ENCODE data around the gene TTLL8.

TTLL8 gene

DNA sequence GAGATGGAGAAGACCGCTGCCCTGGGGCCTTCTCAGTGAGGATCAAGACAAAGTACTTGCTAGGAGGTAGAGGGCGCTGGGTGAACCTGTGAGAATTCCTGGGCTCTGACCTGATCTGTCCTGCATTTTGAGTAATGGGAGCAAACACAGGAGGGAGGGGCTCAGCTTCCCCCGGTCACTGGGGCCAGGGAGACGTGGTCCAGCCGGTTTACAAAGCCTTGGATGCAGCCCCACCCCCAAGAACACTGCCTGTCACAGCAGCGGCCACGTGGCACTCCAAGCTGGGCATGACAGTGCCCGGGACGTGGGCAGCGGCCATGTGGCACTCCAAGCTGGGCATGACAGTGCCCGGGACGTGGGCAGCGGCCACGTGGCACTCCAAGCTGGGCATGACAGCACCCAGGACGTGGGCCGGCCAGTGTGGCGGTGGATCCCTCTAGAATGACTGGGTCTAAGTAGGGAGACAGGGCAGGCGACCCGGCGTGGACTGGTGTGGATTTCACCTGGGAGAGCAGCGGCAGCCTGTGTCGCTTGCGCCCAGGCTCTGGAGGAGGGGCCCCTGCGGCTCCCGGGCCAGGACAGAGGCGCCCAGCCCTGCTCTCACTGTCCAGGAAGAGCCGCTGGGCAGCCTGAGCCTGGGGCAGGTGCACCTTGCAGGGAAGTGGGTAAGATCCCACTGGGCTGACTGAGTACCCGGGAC lies 2.5 kb upstream of the TTLL8 start:
- no peak for DNase-seq

DNA sequence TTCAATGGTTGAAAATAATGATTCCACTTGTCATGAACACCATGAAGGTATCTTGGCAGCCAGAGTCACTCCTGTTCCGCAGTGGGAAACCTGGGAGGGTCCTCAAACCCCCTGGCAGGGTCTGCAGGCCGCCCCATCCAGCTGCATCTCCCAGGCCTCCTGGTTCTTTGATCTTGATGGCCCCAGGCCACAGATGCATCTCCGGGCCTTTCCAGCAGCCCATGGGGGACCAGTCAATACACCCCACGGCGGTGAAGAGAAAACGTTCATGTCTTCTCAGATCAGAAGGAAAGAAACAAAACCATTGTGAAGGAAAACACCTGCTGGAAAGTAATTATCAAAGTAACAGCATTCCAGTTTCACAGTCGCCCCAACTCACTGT lies 1.8 kb upstream of the TTLL8 start:
- DNase-seq = no peak

DNA sequence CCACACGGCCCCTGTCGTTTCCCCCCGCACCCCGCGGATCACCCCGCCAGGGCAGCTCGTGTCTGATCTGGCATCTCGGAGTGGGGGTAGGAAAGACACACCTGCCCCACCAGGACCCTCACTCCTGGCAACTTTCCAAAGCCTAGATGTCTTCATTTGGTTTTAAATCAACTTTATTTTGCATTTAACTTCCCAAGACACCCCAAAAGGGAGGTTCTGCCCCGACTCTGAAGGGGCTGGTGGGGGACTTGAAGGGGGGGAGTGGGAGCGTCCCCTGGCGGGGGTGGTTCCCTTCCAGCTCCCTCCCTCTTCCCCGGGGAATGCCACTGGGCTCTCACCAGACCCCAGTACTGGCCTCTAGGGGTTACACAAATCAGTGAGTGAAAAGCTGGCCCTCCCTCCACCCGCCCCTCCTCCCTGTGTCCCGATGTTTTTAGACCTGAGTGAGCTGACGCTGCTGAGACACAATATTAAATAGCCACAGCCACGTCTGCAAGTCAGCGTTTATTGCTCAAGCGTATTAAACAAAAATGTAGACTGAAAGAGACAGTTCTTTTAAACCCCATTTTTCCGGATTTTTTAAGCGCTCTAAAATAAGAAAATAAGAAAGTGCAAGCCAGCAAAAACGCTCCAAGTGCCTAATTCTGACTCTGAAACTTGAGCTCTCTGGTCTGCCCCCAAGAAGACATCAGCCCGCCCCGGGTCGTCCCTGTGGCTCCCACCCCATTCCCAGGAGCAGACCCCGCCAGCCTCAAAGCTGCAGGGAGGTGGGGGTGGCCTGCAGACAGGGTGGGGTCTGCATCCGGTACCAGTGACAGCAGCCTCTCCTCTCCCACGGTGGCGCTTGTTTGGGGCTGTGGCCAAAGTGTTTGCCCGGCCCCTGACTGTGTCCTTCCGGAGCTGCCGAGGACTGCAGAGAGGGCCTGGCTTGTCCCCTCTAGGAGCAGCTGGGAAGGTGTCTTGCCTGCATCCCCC lies 1.1 kb upstream of the TTLL8 start:
- peak in 1 of 2 experiments; percentile 7 for DNase-seq

DNA sequence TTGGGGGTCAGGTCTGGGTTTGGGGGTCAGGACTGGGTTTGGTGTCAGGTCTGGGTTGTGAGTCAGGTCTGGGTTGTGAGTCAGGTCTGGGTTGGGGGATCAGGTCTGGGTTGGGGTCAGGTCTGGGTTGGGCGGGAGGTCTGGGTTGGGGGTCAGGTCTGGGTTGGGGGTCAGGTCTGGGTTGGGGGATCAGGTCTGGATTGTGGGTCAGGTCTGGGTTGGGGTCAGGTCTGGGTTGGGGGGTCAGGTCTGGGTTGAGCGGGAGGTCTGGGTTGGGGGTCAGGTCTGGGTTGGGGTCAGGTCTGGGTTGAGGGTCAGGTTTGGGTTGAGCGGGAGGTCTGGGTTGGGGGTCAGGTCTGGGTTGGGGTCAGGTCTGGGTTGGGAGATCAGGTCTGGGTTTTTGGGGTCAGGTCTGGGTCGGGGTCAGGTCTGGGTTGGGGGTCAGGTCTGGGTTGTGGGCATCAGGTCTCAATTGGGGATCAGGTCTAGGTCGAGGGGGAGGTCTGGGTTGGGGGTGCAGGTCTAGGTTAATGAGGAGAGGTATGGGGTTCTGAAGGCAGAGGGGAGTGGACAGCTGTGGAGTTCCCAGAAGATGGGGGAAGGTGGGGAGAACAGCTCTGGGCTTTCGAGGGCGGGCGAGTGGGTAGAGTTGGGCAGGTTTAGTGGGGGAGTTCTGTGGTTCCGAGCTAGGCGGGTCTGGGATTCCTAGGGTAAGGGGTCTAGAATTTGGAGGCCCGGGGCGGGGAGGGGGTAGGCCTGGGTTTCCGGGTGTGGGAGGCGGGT lies 629 bp downstream of the TTLL8 start:
- DNase-seq = no peak

DNA sequence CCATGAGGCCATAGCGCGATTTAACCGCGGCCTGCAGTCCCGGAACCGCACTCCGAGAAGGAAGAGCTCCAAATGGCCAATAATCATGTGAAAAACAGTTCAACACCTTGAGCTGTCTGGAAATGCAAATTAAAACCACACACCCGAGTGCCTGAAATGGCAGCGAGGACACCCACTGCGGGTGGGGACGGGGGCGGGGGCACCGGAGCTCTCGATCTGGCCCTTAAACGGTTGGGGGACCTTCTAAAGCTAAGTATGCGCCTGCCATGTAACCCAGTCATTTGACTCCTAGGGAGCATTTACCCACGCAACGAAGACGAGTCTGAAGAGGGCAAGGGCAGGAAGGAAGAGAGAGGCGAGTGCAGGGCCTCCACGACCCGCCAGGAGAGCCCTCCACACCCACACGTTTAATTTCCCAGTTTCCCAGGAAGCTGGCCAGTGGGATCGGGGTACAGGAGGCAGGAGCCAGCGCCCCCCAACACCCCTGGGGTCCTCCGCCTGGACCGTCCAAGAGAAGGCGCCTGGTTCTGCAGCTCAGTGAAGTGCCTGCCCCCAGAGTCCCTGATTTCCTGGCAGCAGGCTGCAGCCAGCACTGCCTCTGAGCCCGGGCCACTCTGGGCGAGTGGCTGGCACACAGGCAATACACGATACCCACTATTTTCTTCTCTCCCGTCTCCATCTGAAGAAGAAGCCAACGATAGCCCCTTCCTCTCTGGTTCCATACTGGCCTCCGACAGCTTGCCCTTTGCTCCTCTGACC lies 1.7 kb downstream of the TTLL8 start:
- DNase-seq = no peak

DNA sequence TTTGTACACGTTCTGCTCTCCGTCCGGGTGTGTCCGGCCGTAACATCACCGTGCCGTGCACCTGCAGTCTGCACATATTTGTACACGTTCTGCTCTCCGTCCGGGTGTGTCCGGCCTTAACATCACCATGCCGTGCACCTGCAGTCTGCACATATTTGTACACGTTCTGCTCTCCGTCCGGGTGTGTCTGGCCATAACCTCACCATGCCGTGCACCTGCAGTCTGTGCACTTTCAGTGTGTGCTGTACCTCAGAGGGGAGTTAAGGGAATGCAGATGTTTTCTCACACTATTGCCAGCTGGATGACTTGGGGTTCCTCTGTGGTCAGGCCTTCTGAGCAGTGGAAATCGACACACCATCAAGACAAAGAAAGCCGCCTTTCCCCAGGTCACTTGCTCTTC lies 4.2 kb downstream of the TTLL8 start:
- no peak for DNase-seq

DNA sequence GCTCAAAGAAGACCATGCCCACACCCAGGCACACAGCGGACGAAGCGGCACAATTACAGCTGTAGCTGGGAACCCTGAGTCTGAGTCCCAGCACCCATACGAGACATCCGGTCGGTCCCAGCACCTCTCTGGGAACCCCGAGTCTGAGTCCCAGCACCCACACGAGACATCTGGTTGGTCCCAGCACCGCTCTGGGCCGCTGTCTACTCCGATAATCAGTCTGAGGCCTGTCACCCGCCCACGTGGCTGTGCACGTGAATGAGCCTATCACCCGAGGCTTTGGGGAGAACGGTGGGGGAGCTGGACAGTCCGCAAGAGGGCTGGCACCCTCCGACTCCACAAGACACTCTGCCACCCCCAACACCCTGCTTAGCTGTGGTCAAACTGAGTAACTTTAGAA lies 6.2 kb downstream of the TTLL8 start:
- no peak for DNase-seq

DNA sequence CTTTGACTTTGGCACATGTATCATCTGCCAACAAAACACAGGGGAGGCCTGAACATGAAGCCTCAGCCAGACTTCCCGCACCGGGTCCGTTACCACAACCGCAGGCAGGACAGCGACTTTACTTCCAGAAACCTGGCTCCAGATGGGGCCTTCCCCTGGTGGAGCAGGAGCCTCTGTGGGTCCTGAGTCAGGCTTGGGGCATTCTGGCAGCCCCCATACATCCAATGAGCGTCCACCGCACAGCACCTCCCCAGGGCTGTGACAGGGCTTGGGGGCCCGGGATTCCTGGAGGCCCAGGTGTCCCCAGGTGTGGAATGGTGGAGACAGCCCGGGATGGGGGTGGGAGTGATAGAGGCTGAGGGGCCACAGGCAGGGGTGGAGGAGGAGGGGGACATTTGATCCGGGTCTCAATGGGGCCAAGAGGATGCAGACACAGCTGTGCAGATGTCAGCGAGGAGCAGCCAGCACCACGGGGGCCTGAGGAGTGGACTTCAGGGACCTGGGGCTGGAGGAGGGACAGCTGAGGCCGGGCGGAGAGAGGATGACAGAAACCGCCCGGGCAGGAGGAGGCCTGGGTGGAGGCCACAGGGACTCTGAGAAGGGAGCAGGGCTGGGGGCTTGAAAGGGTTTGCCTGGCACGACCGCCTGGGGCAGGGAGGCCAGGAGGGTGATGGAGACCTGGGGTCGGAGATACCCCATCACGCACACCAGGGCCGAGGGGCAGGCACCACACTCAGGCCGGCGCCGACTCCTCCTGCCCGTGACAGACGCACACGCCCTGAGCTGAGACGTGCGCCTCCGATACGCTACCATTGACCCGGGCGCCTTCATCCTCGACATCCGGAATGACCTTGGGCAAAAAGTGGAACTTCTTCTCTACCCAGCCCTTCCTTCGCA lies 8.6 kb downstream of the TTLL8 start:
- no peak for DNase-seq

DNA sequence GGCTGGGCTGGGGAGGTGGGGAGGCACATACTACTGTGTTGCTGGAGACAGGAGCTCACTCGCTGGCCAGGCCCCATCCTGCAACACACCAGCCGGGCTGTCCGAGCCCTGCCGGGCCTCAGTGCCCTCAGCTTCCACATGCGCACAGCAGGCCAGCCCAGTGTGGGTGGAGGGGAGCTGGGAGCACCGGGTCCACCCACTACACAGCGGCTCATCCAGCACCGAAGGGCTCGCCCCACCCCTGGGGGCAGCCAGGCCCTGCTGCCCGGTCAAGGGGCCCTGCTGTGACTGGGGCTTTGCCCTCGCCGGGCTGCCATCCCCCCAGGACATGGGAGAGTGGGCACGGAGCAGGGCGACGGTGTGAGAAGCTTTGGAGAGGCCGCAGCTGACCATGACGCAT lies 9.3 kb downstream of the TTLL8 start:
- DNase-seq = no peak

DNA sequence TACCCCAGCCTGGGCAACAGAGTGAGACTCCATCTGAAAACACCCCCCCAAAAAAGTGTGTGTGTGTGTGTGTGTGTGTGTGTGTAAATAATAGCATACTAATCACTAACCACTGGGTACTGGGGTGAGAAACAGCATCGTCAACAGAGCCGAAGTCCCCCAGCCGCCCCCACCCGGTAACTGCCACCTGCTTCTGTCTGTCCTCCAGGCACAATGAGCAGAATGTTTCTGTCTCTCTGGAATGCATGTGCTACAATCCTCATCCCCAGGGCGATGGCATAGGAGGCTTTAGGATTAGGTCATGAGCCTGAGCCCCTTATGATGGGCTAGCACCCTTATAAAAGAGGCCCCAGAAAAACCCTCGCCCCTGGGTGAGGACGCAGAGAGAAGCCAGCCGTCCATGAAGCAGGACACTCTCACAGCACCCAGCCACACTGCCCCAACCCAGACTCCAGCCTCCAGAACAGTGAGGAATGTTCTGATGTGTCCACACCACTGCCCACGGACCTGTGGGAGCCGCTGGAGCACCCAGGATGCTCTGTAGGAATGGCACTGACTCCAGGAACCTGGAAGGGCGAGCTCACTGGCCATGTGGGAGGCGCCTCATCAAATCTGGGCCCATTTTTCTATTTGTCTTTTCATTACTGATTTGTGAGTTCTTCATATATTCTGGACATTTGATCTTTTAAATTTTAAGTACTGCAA lies 9.9 kb downstream of the TTLL8 start:
- DNase-seq = no peak

DNA sequence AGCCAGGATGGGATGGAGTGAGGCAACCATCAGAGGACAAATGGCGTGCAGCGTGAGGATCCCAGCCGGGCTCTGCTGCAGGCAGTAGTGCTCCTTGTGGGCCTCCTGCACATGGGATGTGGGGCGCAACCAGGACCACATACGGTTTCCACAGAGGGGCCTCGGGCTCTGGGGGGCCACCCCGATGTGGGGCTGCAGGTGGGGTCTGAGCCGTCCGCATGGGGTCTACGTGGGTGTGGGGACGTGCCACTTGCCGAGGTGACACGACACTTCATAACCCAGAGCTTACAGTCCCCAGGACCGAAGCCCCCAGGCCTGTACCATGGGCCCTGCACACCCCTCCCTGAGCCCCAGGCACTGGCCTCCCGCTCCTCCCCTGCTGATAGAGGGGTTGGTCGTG lies 10.8 kb downstream of the TTLL8 start:
- no peak for DNase-seq

DNA sequence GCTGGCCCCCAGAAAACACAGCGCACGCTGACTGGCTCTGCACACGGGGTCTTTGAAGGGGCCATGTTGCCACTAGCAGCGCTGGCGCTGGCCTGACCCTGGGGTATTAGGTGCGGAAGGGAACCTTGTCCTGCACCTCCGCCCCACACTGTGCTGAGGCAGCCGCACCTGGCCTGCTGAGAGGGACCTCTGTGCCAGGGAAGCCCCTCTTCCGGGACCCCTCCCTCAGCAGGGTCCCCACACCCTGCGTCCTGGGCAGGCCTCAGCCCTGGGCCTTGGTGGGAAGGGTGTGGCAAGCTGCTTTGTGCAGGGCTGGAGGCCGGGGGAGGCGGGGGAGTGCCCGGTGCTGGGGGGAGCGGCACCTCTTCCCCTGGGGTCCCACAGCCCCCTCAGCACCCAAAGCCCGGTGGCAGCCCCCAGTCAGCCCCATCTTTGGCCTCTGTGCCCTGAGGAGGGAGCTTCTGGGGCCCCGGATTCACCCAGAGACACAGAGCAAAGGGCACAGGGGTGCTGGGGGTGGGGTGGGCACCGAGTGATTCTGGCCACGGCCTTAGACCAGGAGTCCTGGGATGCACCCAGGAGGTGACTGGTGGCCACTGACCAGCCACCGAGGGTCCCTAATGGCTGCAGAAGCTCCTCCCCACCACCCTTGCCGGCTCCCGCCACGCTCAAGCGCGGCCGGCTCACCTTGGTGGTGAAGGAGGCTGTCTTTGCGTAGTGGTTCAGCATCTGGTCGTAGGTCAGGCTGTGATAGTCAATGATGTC lies 11.4 kb downstream of the TTLL8 start:
- DNase-seq = no peak

DNA sequence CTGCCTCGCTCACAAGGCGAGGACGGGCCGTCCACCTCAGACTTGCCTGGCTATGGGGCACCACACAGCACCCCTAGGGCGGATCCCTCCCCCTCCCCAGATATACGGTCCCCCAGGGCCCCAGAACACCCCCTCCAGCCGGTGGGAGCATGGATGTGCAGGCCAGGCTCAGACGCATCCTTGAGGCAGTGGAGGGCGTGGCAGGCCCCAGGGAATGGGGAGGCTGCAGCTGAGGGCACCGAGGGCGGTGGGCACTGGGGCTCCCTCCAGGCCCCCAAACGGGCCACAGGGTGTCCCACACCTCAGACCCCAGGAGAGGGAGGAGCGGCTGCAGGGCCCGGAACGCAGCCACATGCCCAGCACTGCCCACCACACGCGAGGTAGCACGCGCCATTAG lies 12.1 kb downstream of the TTLL8 start:
- DNase-seq = no peak

DNA sequence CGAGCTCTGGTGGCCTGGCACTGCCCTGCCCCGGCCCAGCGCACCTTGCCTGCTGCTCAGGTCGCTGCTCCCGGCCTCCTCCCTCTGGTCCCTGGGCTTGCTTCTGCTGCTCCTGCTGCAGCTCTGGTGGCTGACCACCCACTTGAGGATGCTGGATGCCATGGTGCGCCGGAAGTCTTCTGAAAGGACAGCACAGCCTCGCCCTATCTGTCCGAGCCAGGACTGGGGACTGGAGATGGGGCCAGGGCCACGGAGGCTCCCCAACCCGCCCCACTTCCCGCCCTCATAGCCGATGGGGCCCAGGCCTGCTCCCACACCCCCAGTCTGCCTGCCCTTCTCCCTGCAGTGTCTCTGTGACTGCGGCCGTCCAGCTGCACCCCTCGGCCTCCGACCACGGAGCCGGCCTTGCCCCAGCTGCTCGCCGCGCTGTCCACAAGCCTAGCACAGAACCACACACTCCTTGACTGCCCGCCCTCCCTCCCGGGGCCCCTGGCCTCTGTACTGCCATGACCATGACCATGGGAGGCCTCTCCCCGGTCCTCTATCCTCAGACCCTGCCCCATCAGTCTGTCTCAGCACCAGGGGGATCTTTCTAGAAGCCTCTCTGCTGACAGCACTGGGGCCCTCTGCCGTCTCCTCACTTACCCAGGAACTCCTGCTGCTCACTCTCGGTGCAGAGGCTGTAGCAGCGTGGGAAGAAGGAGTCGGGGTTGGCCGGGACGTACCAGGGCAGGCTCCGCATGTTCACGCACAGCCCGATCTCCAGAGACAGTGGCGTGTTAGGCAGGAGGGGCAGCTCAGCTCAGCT lies 12.7 kb downstream of the TTLL8 start:
- DNase-seq = no peak

DNA sequence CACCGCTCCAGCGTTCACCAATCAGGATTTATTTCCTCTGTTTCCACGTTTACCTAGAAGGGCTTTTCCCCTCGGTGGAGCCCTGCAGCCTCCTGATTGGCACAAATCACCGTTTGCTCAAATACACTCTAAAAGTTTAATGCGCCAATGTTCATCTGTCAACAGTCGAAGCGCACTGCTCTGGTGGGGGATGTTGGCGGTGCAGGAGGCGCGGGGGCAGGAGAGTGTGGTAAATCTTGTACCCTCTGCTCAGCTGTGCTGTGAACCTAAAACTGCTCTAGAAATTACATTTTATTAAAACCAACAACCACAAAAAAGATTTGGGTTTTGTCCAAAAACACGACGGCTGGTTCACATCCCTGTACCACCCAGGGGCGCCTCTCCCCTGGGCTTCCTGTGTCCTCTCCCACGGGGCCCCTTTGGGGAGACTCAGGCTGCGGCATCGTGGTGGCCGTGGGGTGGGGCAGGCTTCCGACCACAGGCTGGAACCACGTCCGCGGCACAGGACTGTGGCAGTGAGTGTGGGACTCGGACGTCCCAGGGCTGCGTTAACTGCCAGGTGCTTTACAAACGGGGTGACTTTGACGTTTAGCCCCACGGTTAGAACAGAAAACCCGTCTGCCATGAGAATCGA lies 13.5 kb downstream of the TTLL8 start:
- no peak for DNase-seq

DNA sequence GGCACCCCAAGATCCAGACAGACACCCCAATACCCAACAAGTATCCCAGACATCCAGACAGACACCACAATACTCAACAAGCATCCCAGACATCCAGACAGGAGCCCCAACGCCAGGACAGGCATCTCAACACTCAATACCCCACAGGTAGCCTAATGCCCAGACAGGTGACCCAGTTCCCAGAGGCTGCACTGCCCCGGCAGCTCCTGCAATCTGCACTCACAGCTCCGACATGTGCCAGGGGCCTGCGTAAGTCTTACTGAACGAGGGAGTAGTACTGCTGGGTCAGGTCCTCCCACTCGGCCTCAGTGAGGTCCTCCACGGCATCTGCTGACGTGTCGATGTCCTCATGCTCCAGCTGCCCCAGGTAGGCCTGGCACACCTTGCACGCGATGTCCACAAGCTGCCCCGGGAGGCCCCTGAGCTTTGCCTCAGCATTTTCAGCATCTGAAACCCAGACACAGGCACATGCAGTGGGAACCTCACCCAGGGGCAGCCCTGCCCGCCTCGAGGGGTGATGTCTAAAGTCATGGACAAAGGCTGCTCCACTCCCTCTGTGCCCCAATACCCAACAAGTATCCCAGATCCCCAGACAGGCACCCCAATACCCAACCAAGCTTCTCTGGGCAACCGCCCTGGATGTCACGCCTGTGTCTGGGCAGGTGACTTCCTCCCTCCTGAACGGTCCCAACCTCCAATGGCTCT lies 16.6 kb downstream of the TTLL8 start:
- DNase-seq = no peak

DNA sequence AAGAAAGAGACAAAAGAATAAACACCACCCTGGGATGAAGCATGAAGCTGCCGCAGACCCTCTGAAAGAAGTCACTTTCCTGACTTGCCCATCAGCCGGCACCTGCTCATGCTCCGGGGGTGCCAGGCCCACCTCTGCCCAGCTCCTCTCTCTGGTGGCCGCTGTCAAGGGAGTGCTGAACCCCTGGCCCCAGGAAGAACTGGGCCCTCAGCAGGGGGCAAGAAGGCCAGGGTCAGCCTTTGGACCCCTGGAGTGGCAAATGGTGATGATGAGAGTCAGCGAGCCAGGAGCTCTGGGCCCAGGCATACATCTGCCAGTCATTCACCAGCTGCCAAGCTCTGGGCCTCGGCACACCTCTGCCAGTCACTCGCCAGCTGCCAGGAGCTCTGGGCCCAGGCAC lies 17.4 kb downstream of the TTLL8 start:
- no peak for DNase-seq

All from Kasumi-1 (cell line).